HepG2 (cell line): ENCODE results near the gene L3MBTL4. TPM values are rescaled to one million over a fixed set of nuclear protein-coding genes. Genes with fewer than 3 reads are reported as not detected.

ENCODE experiments used
- AHDC1 ChIP-seq: sonication (generic); formaldehyde crosslinking; IDR thresholded peaks from 2 replicates; pipeline ENCODE4 v1.5.1; 2020; ENCODE audit warnings: mild to moderate bottlenecking, missing genetic modification reagents, borderline replicate concordance
- ARNT ChIP-seq: fragments of 450-650 bp; IDR thresholded peaks from 2 replicates; pipeline ENCODE4 v1.6.1; 2017
- EEA1 ChIP-seq: sonication (generic); formaldehyde crosslinking; IDR thresholded peaks from 2 replicates; pipeline ENCODE4 v1.5.1; 2020; ENCODE audit warnings: mild to moderate bottlenecking, missing genetic modification reagents, borderline replicate concordance
- ETV5 ChIP-seq: IDR thresholded peaks from 2 replicates; pipeline ENCODE4 v1.6.1; 2018; ENCODE audit warnings: missing biosample characterization, missing genetic modification reagents, inconsistent platforms, borderline replicate concordance
- NCOR1 ChIP-seq: fragments of 200-600 bp; sonication (generic); IDR thresholded peaks from 2 replicates; pipeline ENCODE4 v1.7.0; 2017; ENCODE audit warnings: antibody characterized with exemption, low read length, borderline replicate concordance
- PCBP1 ChIP-seq: fragments of 200-400 bp; formaldehyde crosslinking; IDR thresholded peaks from 2 replicates; pipeline ENCODE4 v1.6.1; 2017; ENCODE audit warnings: mild to moderate bottlenecking, low read depth, low read length, borderline replicate concordance
- PLSCR1 ChIP-seq: sonication (generic); formaldehyde crosslinking; IDR thresholded peaks from 2 replicates; pipeline ENCODE4 v1.5.0; 2020; ENCODE audit warnings: missing genetic modification reagents, mild to moderate bottlenecking, borderline replicate concordance
- SALL1 ChIP-seq: sonication (generic); formaldehyde crosslinking; IDR thresholded peaks from 2 replicates; pipeline ENCODE4 v1.8.0; 2022; ENCODE audit warnings: mild to moderate bottlenecking, missing genetic modification reagents
- SMYD3 ChIP-seq: sonication (generic); formaldehyde crosslinking; IDR thresholded peaks from 2 replicates; pipeline ENCODE4 v1.8.1; 2023; ENCODE audit warnings: mild to moderate bottlenecking, missing genetic modification reagents
- ZMYM3 ChIP-seq: sonication (generic); formaldehyde crosslinking; IDR thresholded peaks from 2 replicates; pipeline ENCODE4 v1.5.1; 2020; ENCODE audit warnings: mild to moderate bottlenecking, missing genetic modification reagents
- polyA plus RNA-seq, 8 experiments: library from polyadenylated mRNA; depleted of rRNA in 3 of 8; stranded (reverse) in 7 of 8; unstranded in 1 of 8; fragments of >200 nt; fragmentation: Illumina TruSeq in 4 of 8; extraction: Trizol in 4 of 8; gene quantifications; 2 replicates each; pipeline versions ENCODE4 v1.2.1 to v1.2.3, GENCODE V29; 2011 to 2016; ENCODE audit warnings: low read depth in 4 of 8, missing spikeins in 1 of 8, mixed read lengths in 1 of 8; ENCODE audit not compliant: insufficient read depth in 1 of 8
- total RNA-seq, 5 experiments: library from RNA; depleted of rRNA; stranded (reverse); fragments of >200 nt; fragmentation: Illumina TruSeq; extraction: Trizol; gene quantifications; 2 replicates each; pipeline ENCODE4 v1.2.3, GENCODE V29; 2016; ENCODE audit warnings: low read depth in 1 of 5
- TF ChIP-seq, protein P1 (sequence below): sonication (generic); formaldehyde crosslinking; IDR thresholded peaks from 2 replicates; pipeline ENCODE4 v1.4.0; 2020; ENCODE audit warnings: mild to moderate bottlenecking, missing genetic modification reagents
- TF ChIP-seq, protein P2 (sequence below): IDR thresholded peaks from 2 replicates; pipeline ENCODE4 v1.6.1; 2016; ENCODE audit warnings: low read depth
- TF ChIP-seq, protein P3 (sequence below): sonication (generic); formaldehyde crosslinking; IDR thresholded peaks from 2 replicates; pipeline ENCODE4 v1.4.0; 2020; ENCODE audit warnings: missing genetic modification reagents

L3MBTL4 gene
- total and polyA plus RNA-seq, 2 of the 13 experiments (the other 11 are each of a cell fraction or from before 2014, with no cell fraction given): 10.8 to 13.3 TPM

GRCh38 chr18:6373187-6373586, 41.5 kb downstream of the L3MBTL4 start (continued):
- TF ChIP-seq, protein P1, sequence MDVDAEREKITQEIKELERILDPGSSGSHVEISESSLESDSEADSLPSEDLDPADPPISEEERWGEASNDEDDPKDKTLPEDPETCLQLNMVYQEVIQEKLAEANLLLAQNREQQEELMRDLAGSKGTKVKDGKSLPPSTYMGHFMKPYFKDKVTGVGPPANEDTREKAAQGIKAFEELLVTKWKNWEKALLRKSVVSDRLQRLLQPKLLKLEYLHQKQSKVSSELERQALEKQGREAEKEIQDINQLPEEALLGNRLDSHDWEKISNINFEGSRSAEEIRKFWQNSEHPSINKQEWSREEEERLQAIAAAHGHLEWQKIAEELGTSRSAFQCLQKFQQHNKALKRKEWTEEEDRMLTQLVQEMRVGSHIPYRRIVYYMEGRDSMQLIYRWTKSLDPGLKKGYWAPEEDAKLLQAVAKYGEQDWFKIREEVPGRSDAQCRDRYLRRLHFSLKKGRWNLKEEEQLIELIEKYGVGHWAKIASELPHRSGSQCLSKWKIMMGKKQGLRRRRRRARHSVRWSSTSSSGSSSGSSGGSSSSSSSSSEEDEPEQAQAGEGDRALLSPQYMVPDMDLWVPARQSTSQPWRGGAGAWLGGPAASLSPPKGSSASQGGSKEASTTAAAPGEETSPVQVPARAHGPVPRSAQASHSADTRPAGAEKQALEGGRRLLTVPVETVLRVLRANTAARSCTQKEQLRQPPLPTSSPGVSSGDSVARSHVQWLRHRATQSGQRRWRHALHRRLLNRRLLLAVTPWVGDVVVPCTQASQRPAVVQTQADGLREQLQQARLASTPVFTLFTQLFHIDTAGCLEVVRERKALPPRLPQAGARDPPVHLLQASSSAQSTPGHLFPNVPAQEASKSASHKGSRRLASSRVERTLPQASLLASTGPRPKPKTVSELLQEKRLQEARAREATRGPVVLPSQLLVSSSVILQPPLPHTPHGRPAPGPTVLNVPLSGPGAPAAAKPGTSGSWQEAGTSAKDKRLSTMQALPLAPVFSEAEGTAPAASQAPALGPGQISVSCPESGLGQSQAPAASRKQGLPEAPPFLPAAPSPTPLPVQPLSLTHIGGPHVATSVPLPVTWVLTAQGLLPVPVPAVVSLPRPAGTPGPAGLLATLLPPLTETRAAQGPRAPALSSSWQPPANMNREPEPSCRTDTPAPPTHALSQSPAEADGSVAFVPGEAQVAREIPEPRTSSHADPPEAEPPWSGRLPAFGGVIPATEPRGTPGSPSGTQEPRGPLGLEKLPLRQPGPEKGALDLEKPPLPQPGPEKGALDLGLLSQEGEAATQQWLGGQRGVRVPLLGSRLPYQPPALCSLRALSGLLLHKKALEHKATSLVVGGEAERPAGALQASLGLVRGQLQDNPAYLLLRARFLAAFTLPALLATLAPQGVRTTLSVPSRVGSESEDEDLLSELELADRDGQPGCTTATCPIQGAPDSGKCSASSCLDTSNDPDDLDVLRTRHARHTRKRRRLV (CRISPR knock-in tag): no peak
- TF ChIP-seq NCOR1 (peak; percentile 61; the same call in 1 of the 2 replicates), ARNT (no peak), ETV5 (0 out of 2 replicates have a peak, but pooled peaks have one; percentile 6), SMYD3 (CRISPR knock-in tag) (no peak), PLSCR1 (CRISPR knock-in tag) (no peak), PCBP1 (no peak), SALL1 (CRISPR knock-in tag) (peak; percentile 74), ZMYM3 (CRISPR knock-in tag) (0 out of 2 replicates have a peak, but pooled peaks have one; percentile 39), AHDC1 (CRISPR knock-in tag) (peak; percentile 66; the same call in 1 of the 2 replicates), EEA1 (CRISPR knock-in tag) (no peak)
- TF ChIP-seq, protein P2, sequence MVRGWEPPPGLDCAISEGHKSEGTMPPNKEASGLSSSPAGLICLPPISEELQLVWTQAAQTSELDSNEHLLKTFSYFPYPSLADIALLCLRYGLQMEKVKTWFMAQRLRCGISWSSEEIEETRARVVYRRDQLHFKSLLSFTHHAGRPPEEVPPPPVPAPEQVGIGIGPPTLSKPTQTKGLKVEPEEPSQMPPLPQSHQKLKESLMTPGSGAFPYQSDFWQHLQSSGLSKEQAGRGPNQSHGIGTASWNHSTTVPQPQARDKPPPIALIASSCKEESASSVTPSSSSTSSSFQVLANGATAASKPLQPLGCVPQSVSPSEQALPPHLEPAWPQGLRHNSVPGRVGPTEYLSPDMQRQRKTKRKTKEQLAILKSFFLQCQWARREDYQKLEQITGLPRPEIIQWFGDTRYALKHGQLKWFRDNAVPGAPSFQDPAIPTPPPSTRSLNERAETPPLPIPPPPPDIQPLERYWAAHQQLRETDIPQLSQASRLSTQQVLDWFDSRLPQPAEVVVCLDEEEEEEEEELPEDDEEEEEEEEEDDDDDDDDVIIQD (CRISPR knock-in tag): peak; percentile 63; the same call in 1 of the 2 replicates
- TF ChIP-seq, protein P3, sequence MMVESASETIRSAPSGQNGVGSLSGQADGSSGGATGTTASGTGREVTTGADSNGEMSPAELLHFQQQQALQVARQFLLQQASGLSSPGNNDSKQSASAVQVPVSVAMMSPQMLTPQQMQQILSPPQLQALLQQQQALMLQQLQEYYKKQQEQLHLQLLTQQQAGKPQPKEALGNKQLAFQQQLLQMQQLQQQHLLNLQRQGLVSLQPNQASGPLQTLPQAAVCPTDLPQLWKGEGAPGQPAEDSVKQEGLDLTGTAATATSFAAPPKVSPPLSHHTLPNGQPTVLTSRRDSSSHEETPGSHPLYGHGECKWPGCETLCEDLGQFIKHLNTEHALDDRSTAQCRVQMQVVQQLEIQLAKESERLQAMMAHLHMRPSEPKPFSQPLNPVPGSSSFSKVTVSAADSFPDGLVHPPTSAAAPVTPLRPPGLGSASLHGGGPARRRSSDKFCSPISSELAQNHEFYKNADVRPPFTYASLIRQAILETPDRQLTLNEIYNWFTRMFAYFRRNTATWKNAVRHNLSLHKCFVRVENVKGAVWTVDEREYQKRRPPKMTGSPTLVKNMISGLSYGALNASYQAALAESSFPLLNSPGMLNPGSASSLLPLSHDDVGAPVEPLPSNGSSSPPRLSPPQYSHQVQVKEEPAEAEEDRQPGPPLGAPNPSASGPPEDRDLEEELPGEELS (CRISPR knock-in tag): peak; percentile 51
